Mesendoderm (in vitro differentiated cells): ENCODE results near the gene ESCO1.
A peak's percentile ranks its signal among the peaks of the same experiment; 100 is the strongest.
"Not testable (repeated sequence)": the region's sequence is repeated elsewhere in the genome, so short reads cannot be mapped to it uniquely, and the experiment has no call there.

Source experiments
- DNase-seq: peaks from one replicate; pipeline ENCODE4 v3.0.0; 2013
- H2AK5ac ChIP-seq: 2 replicates; pipeline ENCODE4 v1.6.1; 2013; ENCODE audit warnings: low read length, inconsistent platforms
- H2BK120ac ChIP-seq: 2 replicates; pipeline ENCODE4 v1.6.1; 2013; ENCODE audit warnings: low read depth, mild to moderate bottlenecking, low read length, moderate library complexity, mixed read lengths
- H2BK15ac ChIP-seq: replicated peaks from 2 replicates; pipeline ENCODE4 v1.6.1; 2013; ENCODE audit warnings: low read depth, mild to moderate bottlenecking, moderate library complexity
- H2BK5ac ChIP-seq: 2 replicates; pipeline ENCODE4 v1.6.1; 2013; ENCODE audit warnings: low read length, inconsistent platforms
- H3K18ac ChIP-seq: 2 replicates; pipeline ENCODE4 v1.6.1; 2013; ENCODE audit warnings: mild to moderate bottlenecking, low read length, mixed read lengths
- H3K23ac ChIP-seq: one replicate; pipeline ENCODE4 v1.6.1; 2013; ENCODE audit warnings: low read length
- H3K27ac ChIP-seq: 2 replicates; pipeline ENCODE4 v1.5.1; 2013; ENCODE audit warnings: low read depth, mild to moderate bottlenecking, inconsistent platforms, low read length, moderate library complexity
- H3K27me3 ChIP-seq: 2 replicates; pipeline ENCODE4 v1.6.1; 2013; ENCODE audit warnings: low read length, control low read depth, mild to moderate bottlenecking, inconsistent platforms; ENCODE audit not compliant: insufficient read depth, poor library complexity
- H3K36me3 ChIP-seq: 2 replicates; pipeline ENCODE4 v1.6.1; 2013; ENCODE audit warnings: low read length, inconsistent platforms; ENCODE audit not compliant: control insufficient read depth, insufficient read depth
- H3K4ac ChIP-seq: one replicate; pipeline ENCODE4 v1.6.1; 2013; ENCODE audit warnings: low read depth, mild to moderate bottlenecking, low read length, moderate library complexity
- H3K4me1 ChIP-seq: 2 replicates; pipeline ENCODE4 v1.6.1; 2013; ENCODE audit warnings: low read depth, low read length, inconsistent platforms; ENCODE audit not compliant: control insufficient read depth
- H3K4me2 ChIP-seq: 2 replicates; pipeline ENCODE4 v1.6.1; 2013; ENCODE audit warnings: low read length
- H3K4me3 ChIP-seq: 2 replicates; pipeline ENCODE4 v1.5.1; 2013; ENCODE audit warnings: mild to moderate bottlenecking, low read length
- H3K56ac ChIP-seq: one replicate; pipeline ENCODE4 v1.6.1; 2013; ENCODE audit warnings: low read length
- H3K79me1 ChIP-seq: 2 replicates; pipeline ENCODE4 v1.6.1; 2013; ENCODE audit warnings: low read length, inconsistent platforms
- H3K79me2 ChIP-seq: 2 replicates; pipeline ENCODE4 v1.6.1; 2013; ENCODE audit warnings: mild to moderate bottlenecking, low read length; ENCODE audit not compliant: control insufficient read depth, insufficient read depth
- H3K9ac ChIP-seq: 2 replicates; pipeline ENCODE4 v1.6.1; 2013; ENCODE audit warnings: low read length, inconsistent platforms
- H4K5ac ChIP-seq: one replicate; pipeline ENCODE4 v1.6.1; 2013; ENCODE audit warnings: low read length
- H4K8ac ChIP-seq: one replicate; pipeline ENCODE4 v1.6.1; 2013; ENCODE audit warnings: low read depth, mild to moderate bottlenecking, control low read depth, low read length, moderate library complexity
- WGBS: extraction: QIAGEN DNeasy Blood & Tissue Kit; methylation state at CpG from one replicate; pipeline ENCODE4 v1.1.7; 2013; ENCODE audit warnings: low lambda C conversion rate, missing lambda C conversion rate; ENCODE audit not compliant: insufficient coverage; ENCODE audit errors: extremely low coverage; 5-methylcytosine and 5-hydroxymethylcytosine counted together

ESCO1 gene

DNA sequence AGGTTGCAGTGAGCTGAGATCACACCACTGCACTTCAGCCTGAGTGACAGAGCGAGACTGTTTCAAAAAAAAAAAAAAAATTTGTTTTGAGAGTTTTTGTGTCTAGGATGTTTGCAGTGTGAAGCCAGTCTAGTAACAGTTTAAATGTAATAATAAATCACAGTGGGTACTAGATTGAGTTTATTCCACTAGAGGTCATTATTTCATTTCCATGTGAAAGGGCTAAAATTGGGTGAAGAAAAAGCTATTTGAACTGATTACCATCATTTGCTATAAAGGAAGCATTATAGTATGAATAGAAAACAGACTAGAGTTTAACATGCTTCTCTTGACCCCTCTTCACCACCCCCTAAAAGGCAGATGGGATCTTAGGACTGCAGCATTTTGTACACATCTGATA lies 31.9 kb upstream of the ESCO1 start:
- no peak overlapping the region for H2AK5ac ChIP-seq
- H3K27ac ChIP-seq = no peak overlapping the region
- H3K4me2 ChIP-seq = no peak overlapping the region
- H3K56ac ChIP-seq = no peak overlapping the region
- H3K4me1 ChIP-seq = no peaks in the 10 kb centered on the region
- H2BK15ac ChIP-seq = no peak overlapping the region
- H3K9ac ChIP-seq = no peak overlapping the region
- H3K27me3 ChIP-seq = no peaks in the 10 kb centered on the region
- H3K23ac ChIP-seq = no peak overlapping the region
- WGBS = no CpG with 5 or more reads among the region's 1 CpG
- H4K8ac ChIP-seq = no peak overlapping the region
- H3K79me2 ChIP-seq = peaks cover 1% of the 10 kb centered on the region
- H2BK120ac ChIP-seq = no peak overlapping the region
- no peak overlapping the region for H2BK5ac ChIP-seq
- no peak overlapping the region for H4K5ac ChIP-seq
- no peak overlapping the region for H3K4me3 ChIP-seq
- H3K36me3 ChIP-seq = peaks cover 7% of the 10 kb centered on the region
- no peak for DNase-seq
- H3K4ac ChIP-seq = no peak overlapping the region
- peaks cover 1% of the 10 kb centered on the region for H3K79me1 ChIP-seq
- no peak overlapping the region for H3K18ac ChIP-seq

DNA sequence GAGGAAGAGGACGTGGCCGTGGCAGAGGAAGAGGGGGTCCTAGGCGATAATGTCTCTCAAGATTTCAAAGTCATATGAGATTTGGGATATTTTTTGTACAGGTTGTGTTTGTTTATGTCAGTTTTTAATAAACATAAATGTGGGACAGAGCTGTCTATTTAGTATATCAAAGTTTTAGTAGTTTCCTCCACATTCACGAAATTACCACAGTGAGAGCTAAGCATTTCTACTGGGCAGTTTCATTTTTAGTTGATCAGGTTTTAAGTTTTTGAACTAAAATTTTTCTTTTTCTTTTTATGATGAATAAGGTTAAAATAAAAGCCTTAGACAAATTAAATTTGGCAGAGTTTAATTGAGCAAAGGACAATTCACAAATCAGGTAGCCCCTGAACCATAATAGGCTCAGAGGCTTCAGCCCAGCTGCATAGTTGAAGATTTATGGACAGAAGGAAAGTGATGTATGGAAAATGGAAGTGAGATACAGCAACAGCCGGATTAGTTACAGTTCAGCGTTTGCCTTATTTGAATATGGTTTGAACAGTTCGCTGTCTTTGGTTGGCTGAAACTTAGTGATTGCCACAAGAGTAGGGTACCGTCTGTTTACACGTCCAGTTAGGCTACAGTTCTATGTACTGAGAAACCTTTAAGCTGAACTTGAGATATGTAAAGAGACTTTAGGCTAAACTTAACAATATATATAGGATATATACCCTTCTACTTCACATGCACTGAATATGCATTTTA lies 28.8 kb upstream of the ESCO1 start:
- H4K8ac ChIP-seq = no peak overlapping the region
- no peak overlapping the region for H2AK5ac ChIP-seq
- H3K18ac ChIP-seq = no peak overlapping the region
- no peak overlapping the region for H2BK120ac ChIP-seq
- H3K23ac ChIP-seq = no peak overlapping the region
- H3K4ac ChIP-seq = no peak overlapping the region
- no CpG with 5 or more reads among the region's 9 CpGs for WGBS
- H3K9ac ChIP-seq = no peak overlapping the region
- H3K4me3 ChIP-seq = no peak overlapping the region
- no peak overlapping the region for H3K4me2 ChIP-seq
- H2BK5ac ChIP-seq = no peak overlapping the region
- DNase-seq = no peak
- H4K5ac ChIP-seq = no peak overlapping the region
- no peaks in the 10 kb centered on the region for H3K4me1 ChIP-seq
- no peak overlapping the region for H3K56ac ChIP-seq
- H2BK15ac ChIP-seq = no peak overlapping the region
- peaks cover 1% of the 10 kb centered on the region for H3K79me2 ChIP-seq
- H3K27me3 ChIP-seq = no peaks in the 10 kb centered on the region
- no peak overlapping the region for H3K27ac ChIP-seq
- peaks cover 1% of the 10 kb centered on the region for H3K79me1 ChIP-seq
- peaks cover 5% of the 10 kb centered on the region for H3K36me3 ChIP-seq

DNA sequence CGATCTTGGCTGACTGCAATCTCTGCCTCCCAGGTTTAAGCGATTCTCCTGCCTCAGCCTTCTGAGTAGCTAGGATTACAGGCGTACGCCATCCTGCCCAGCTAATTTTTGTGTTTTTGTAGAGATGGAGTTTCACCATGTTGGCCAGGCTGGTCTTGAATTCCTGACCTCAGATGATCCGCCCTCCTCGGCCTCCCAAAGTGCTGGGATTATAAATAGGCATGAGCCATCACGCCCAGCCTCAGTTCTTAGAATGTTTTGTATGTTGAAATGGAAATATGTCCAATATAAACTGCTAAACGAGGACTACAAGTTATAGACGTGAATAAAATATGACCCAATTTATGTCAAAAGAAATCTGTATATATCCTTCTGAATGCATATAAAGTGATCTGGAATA lies 21.1 kb upstream of the ESCO1 start:
- H2BK5ac ChIP-seq, H3K36me3 ChIP-seq, H3K27me3 ChIP-seq, H3K18ac ChIP-seq, H3K4me2 ChIP-seq, H3K4me1 ChIP-seq, H3K56ac ChIP-seq, DNase-seq, H2BK120ac ChIP-seq, H4K5ac ChIP-seq, H3K4ac ChIP-seq, H2AK5ac ChIP-seq, H3K79me1 ChIP-seq, H3K9ac ChIP-seq, H2BK15ac ChIP-seq, H3K23ac ChIP-seq, H3K4me3 ChIP-seq, H4K8ac ChIP-seq, H3K27ac ChIP-seq: not testable (repeated sequence)
- peaks cover 45% of the 10 kb centered on the region for H3K79me2 ChIP-seq
- WGBS = no CpG with 5 or more reads among the region's 9 CpGs

DNA sequence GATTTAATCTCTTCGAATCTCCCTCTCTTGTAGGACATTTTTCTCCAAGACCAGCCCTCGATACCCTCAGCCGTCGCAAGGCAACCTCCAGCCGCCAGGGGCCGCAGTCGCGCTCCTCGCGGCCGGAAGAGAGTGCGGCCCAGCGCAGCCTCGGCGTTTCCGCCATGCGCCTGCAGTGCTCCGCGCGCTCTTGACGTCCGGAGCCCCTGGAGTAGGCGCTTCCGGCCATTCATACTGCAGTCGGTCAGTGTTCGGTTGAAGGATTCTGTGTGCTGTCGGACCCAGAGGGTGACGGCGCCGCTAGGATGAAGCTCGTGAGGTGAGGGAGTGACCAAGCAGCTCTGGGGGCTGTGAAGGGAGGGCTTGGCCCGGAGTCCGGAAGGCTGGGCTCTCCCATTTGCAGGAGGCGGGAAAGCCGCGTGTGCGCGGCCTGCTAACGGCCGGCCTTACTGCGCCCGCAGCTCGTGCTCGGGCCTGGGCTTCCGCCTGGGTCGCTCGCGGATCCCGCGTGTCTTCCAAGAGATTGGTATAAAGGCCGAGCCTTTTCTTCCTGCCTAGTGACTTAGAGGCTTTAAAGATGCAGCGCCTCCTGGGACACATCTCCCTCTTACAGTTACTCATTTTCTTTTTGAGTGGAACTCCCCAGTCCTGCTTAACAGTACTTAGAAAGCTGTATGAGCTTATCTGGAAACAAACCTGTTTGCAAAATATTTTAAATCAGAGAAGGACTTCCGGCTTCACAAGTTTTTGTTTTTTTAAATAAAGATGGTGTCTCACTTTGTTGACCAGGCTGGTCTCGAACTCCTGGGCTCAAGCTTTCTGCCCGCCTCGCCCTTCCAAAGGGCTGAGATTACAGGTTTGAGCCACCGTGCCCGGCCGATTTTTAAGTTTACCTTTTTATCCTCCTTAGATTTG lies 11.9 kb upstream of the ESCO1 start, which contains the start of gene SNRPD1:
Gene SNRPD1 (plus strand): TSS at position 190 of the 915 bp plus-strand sequence. CDS start 116 bp downstream, at position 306.
- no peaks in the 10 kb centered on the region for H3K27me3 ChIP-seq
- no CpG with 5 or more reads among the region's 59 CpGs for WGBS

GRCh38 chr18:21611401-21612124 lies 11.1 kb upstream of the ESCO1 start:
- not testable (repeated sequence) for H4K8ac ChIP-seq, H3K4me2 ChIP-seq, H3K4me3 ChIP-seq, H3K56ac ChIP-seq, H3K36me3 ChIP-seq, H3K4me1 ChIP-seq, H2BK5ac ChIP-seq, H3K27me3 ChIP-seq, H4K5ac ChIP-seq, H3K27ac ChIP-seq, H3K79me1 ChIP-seq, H3K4ac ChIP-seq, H2AK5ac ChIP-seq, H3K23ac ChIP-seq, H3K18ac ChIP-seq, H2BK120ac ChIP-seq, H3K9ac ChIP-seq, H2BK15ac ChIP-seq
- H3K79me2 ChIP-seq = peaks cover 41% of the 10 kb centered on the region
- peak; percentile 4 for DNase-seq
- WGBS = no CpG with 5 or more reads among the region's 30 CpGs

More for the DNA sequence above, 11.9 kb upstream of the ESCO1 start, which contains the start of gene SNRPD1:
- Histone ChIP-seq H4K5ac (no peak within 1 kb of the TSS), H3K36me3 (no peaks in the 10 kb centered on the region), H3K56ac (peak within 1 kb of the TSS; percentile 95), H3K4ac (peak within 1 kb of the TSS; percentile 97), H3K4me2 (peak within 1 kb of the TSS; percentile 45), H3K79me2 (peaks cover 49% of the 10 kb centered on the region), H2BK5ac (peak within 1 kb of the TSS; percentile 71), H3K9ac (peak within 1 kb of the TSS; percentile 97), H2BK120ac (peak within 1 kb of the TSS; percentile 54), H3K4me3 (peak within 1 kb of the TSS; percentile 89), H3K18ac (peak within 1 kb of the TSS; percentile 91), H4K8ac (peak within 1 kb of the TSS; percentile 91), H3K79me1 (no peaks in the 10 kb centered on the region), H3K4me1 (no peaks in the 10 kb centered on the region), H2BK15ac (no peak within 1 kb of the TSS), H3K27ac (peak within 1 kb of the TSS; percentile 93), H2AK5ac (no peak within 1 kb of the TSS), H3K23ac (no peak within 1 kb of the TSS)
- DNase-seq = peak; percentile 96
